Measurements from ENCODE around the gene ATAT1. TPM values are rescaled to one million over a fixed set of nuclear protein-coding genes. Genes with fewer than 3 reads are reported as not detected.

The ATAT1 gene
- total and polyA plus RNA-seq, 8 donors: 3.0 to 11.6 (median 5.7) TPM; not detected in 1

DNA sequence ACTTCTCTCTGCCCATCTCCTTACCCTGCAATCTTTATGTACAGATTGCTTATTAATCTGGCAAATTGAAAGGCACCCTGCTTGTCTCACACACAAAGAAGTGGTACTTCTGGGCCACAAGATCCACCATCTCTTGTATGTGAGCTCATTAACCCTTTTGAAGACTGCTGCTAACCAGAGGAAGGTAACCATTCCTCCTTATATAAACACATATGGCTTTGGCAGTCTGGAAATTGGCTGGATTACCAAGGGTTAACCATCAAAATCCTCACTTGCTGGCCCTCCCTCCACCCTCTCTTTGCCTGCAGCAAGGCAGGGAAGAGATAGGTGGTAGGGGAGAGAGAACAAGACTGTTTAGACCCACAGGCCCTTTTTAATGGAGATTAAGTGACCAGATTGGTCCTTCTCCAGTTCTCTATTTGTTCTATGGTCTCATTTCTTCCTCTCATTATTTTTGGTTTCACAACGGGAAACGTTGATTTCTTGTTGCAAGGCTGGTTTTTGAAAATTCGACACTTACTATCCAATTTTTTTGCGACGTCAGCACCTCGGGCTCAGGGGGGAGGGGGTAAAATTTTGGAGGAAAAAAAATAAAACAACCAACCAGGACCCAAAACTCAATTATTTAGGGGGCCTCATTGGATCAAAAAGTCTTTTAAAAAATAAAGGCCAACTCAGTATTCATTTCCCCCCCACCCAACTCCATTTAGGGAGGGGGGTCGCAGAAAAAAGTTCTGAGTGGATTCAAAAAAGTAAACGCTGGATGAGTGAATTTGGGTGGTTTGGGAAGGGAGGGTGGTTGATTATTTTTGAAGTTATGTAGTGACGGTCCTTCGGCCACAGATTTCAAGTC lies 10.5 kb upstream of the ATAT1 start:
- H3K27ac ChIP-seq: peak overlapping the region; percentile 91 to 96 (median 95)
- H3K36me3 ChIP-seq: peaks cover 23 to 35% (median 30%) of the 10 kb centered on the region in 4 donors
- TF ChIP-seq, protein P1, sequence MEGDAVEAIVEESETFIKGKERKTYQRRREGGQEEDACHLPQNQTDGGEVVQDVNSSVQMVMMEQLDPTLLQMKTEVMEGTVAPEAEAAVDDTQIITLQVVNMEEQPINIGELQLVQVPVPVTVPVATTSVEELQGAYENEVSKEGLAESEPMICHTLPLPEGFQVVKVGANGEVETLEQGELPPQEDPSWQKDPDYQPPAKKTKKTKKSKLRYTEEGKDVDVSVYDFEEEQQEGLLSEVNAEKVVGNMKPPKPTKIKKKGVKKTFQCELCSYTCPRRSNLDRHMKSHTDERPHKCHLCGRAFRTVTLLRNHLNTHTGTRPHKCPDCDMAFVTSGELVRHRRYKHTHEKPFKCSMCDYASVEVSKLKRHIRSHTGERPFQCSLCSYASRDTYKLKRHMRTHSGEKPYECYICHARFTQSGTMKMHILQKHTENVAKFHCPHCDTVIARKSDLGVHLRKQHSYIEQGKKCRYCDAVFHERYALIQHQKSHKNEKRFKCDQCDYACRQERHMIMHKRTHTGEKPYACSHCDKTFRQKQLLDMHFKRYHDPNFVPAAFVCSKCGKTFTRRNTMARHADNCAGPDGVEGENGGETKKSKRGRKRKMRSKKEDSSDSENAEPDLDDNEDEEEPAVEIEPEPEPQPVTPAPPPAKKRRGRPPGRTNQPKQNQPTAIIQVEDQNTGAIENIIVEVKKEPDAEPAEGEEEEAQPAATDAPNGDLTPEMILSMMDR (IDR thresholded peaks at IDR 0.05): no peak
- peak in 1 of 3 donors; percentile 50 for TF ChIP-seq POLR2AphosphoS5 (IDR thresholded peaks at IDR 0.05)
- no peak for TF ChIP-seq POLR2A (IDR thresholded peaks at IDR 0.05)
- H3K9me3 ChIP-seq: no peaks in the 10 kb centered on the region
- peaks cover 40 to 63% (median 46%) of the 10 kb centered on the region in 4 donors for H3K4me1 ChIP-seq
- H3K27me3 ChIP-seq: no peaks in the 10 kb centered on the region
- 0 to 1% (median 0%) methylated on average over 10 of the region's 10 CpGs for WGBS, 5 donors
- intact Hi-C loops (cut with DNase I; ENCODE audit: low total_unique reads): no loop called here
- DNase-seq: peak in 1 of 2 donors; percentile 89
- peak overlapping the region; percentile 66 to 94 (median 83) for H3K4me3 ChIP-seq

DNA sequence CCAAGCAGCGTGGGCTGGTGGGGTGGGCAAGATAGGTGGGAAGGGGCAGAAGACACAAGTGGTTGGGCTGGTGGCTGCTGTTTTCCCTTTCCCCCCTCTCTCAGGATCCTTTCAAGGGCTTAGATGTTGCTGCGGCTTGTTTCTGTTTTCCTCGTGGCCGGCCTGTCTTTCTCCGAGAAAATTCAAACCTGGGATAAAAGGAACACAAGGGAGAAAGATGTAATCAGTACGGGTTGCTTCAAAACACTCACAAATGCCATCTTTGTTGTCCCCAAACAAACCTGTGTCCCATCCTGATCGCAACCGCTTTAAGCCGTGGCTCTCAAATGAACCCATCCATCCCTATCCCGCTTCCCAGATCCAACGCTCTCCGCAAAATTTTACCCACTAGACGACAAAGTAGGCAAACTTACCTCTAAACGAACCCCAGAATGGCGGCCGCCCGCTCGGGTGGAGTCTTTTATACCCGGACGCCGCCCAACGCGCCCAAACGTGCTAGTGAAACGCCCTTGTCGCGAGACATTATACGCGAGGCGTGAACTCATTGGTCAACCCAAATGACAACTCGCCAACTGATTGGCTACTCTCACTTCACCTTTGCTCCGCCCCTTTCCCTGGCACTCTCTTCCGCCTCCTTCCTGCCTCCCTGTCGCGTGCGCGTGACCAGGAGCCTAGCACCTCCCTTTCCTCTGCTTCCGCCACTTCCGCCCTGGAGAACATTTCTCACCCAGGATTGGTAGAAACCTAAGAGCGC lies 9.7 kb upstream of the ATAT1 start, which contains the start of gene PPP1R10:
Gene PPP1R10, minus strand, starts transcription at position 433 of the 754 bp plus-strand sequence. CDS start 7,299 bp downstream, outside the sequence.
- DNase-seq: peak; percentile 99 to 100
- 0 to 1% (median 0%) methylated on average over 40 of the region's 40 CpGs for WGBS, 5 donors
- Histone ChIP-seq H3K9me3 (no peaks in the 10 kb centered on the region), H3K4me1 (peaks cover 36 to 62% (median 41%) of the 10 kb centered on the region in 4 donors), H3K36me3 (peaks cover 26 to 39% (median 38%) of the 10 kb centered on the region in 4 donors), H3K27ac (peak within 1 kb of the TSS; percentile 92 to 96 (median 95)), H3K27me3 (no peaks in the 10 kb centered on the region), H3K4me3 (peak within 1 kb of the TSS; percentile 66 to 94 (median 83))
- TF ChIP-seq POLR2A (IDR thresholded peaks at IDR 0.05) (peak in 2 of 4 donors; percentile 99), POLR2AphosphoS5 (IDR thresholded peaks at IDR 0.05) (peak; percentile 91 to 100 (median 100))
- TF ChIP-seq, protein P1 (IDR thresholded peaks at IDR 0.05): no peak
- intact Hi-C loops (cut with DNase I; ENCODE audit: low total_unique reads): no loop called here

DNA sequence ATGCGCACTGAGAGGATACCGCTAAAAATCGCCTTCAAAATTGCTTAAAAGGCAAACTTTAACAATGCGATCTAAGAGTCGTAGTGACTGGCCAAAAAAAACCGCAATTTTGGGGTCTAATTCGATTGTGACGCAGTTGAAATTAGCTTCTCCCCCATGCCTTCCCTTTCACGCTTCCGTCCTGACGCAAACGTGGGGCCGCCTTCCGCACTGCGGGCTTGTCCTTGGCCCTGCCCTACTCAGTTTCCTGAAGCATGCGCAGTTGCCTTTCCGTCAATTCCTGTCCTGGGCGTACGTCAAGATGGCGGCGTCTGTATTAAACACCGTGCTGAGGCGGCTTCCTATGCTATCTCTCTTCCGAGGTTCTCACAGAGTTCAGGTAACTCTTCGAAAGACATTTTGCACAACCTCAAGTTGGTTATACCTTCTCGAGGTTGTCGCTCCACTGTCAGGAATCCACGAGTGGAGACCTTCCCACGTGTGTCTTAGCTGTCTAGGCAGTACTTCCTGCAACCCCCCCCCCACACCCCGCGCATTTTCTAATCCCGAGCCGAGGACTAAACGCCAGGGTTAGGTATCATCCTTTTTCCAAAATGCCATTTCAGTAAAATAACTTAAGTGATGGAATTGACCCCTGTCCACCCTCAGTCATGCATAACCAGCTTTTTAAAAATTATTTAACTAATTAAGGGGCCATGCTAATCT lies 9.0 kb upstream of the ATAT1 start, which contains the start of gene MRPS18B:
Gene MRPS18B, plus strand, starts transcription at position 276 of the 705 bp plus-strand sequence. Its CDS starts 26 bp downstream, at position 302.
- peaks cover 29 to 46% (median 45%) of the 10 kb centered on the region in 4 donors for H3K36me3 ChIP-seq
- intact Hi-C loops (cut with DNase I; ENCODE audit: low total_unique reads): no loop called here
- peak; percentile 98 to 100 for DNase-seq

More for the DNA sequence above, 9.0 kb upstream of the ATAT1 start, which contains the start of gene MRPS18B:
- no peaks in the 10 kb centered on the region for H3K27me3 ChIP-seq
- no peaks in the 10 kb centered on the region for H3K9me3 ChIP-seq
- peak within 1 kb of the TSS; percentile 92 to 96 (median 95) for H3K27ac ChIP-seq
- TF ChIP-seq EP300 (IDR thresholded peaks at IDR 0.05) (no peak), POLR2AphosphoS5 (IDR thresholded peaks at IDR 0.05) (peak; percentile 82 to 94 (median 90)), POLR2A (IDR thresholded peaks at IDR 0.05) (peak in 2 of 4 donors; percentile 63 to 67)
- TF ChIP-seq, protein P1 (IDR thresholded peaks at IDR 0.05): no peak
- WGBS, 5 donors: 0 to 1% (median 0%) methylated on average over 31 to 34 of the region's 34 CpGs
- H3K4me1 ChIP-seq: peaks cover 30 to 55% (median 34%) of the 10 kb centered on the region in 4 donors
- peak within 1 kb of the TSS; percentile 66 to 94 (median 83) for H3K4me3 ChIP-seq

Data from stomach (tissue), 9 donors.